ENCODE data around the gene OCSTAMP.

DNA sequence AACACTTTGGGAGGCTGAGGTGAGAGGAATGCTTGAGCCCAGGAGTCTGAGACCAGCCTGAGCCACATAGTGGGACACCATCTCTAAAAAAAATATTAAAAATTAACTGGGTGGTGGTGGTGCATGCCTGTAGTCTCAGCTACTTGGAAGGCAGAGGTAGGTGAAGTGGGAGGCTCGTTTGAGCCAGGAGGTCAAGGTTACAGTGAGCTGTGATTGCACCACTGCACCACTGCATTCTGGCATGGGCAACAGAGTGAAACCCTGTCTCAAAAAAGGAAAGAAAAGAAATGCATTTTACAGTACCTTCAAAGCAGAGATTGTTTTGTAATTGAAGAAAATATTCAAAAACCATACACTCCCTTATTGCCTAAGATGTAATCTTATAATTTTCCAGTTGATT, 6.5 kb downstream of the OCSTAMP start:
- TF ChIP-seq, protein P1, sequence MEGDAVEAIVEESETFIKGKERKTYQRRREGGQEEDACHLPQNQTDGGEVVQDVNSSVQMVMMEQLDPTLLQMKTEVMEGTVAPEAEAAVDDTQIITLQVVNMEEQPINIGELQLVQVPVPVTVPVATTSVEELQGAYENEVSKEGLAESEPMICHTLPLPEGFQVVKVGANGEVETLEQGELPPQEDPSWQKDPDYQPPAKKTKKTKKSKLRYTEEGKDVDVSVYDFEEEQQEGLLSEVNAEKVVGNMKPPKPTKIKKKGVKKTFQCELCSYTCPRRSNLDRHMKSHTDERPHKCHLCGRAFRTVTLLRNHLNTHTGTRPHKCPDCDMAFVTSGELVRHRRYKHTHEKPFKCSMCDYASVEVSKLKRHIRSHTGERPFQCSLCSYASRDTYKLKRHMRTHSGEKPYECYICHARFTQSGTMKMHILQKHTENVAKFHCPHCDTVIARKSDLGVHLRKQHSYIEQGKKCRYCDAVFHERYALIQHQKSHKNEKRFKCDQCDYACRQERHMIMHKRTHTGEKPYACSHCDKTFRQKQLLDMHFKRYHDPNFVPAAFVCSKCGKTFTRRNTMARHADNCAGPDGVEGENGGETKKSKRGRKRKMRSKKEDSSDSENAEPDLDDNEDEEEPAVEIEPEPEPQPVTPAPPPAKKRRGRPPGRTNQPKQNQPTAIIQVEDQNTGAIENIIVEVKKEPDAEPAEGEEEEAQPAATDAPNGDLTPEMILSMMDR (IDR thresholded peaks at IDR 0.05): no peak
- TF ChIP-seq POLR2A (IDR thresholded peaks at IDR 0.05): no peak

All from esophagus squamous epithelium (tissue), 4 donors.